A204.1 (cell line): ENCODE measurements around the gene CEP55.
A peak's percentile ranks its signal among the peaks of the same experiment; 100 is the strongest.

Experiments
- FAIRE-seq: peaks from 2 replicates; lab custom pipeline; 2012; peaks lifted over from hg19 to GRCh38; lab: Jason Lieb, UNC

CEP55 gene

GRCh38 chr10:93469454-93469853 lies 27.0 kb upstream of the CEP55 start:
- FAIRE-seq = no peak

- no peak for FAIRE-seq
Measured at GRCh38 chr10:93471110-93471651, 25.2 kb upstream of the CEP55 start.

GRCh38 chr10:93473161-93473560 lies 23.3 kb upstream of the CEP55 start:
- no peak for FAIRE-seq

- no peak for FAIRE-seq
Measured at GRCh38 chr10:93473804-93474472, 22.5 kb upstream of the CEP55 start.

GRCh38 chr10:93475227-93475626 lies 21.2 kb upstream of the CEP55 start:
- FAIRE-seq = no peak

GRCh38 chr10:93475871-93476270 lies 20.5 kb upstream of the CEP55 start:
- FAIRE-seq = no peak

GRCh38 chr10:93476756-93477155 lies 19.7 kb upstream of the CEP55 start:
- FAIRE-seq = no peak

- no peak for FAIRE-seq
Measured at GRCh38 chr10:93478873-93479272, 17.5 kb upstream of the CEP55 start.

GRCh38 chr10:93481637-93482144 lies 14.7 kb upstream of the CEP55 start:
- FAIRE-seq = no peak

GRCh38 chr10:93482145-93482834 lies 14.1 kb upstream of the CEP55 start, which contains the start of gene MYOF:
Gene MYOF, minus strand, starts transcription at chr10:93482334. Its CDS starts 140 bp downstream, at chr10:93482194.
- FAIRE-seq = peak; percentile 91

- no peak for FAIRE-seq
Measured at GRCh38 chr10:93485690-93486089, 10.7 kb upstream of the CEP55 start.

- FAIRE-seq = no peak
Measured at GRCh38 chr10:93488956-93489528, 7.4 kb upstream of the CEP55 start.

- no peak for FAIRE-seq
Measured at GRCh38 chr10:93491602-93492121, 4.8 kb upstream of the CEP55 start.

- FAIRE-seq = no peak
Measured at GRCh38 chr10:93493162-93493561, 3.2 kb upstream of the CEP55 start.

- FAIRE-seq = no peak
Measured at GRCh38 chr10:93494494-93494893, 1.9 kb upstream of the CEP55 start.

- FAIRE-seq = no peak
Measured at GRCh38 chr10:93495654-93496321, 624 bp upstream of the CEP55 start.

GRCh38 chr10:93498166-93498565 lies 1.8 kb downstream of the CEP55 start:
- FAIRE-seq = no peak

GRCh38 chr10:93501650-93502049 lies 5.2 kb downstream of the CEP55 start:
- no peak for FAIRE-seq

- no peak for FAIRE-seq
Measured at GRCh38 chr10:93503075-93503474, 6.7 kb downstream of the CEP55 start.

- no peak for FAIRE-seq
Measured at GRCh38 chr10:93505075-93505474, 8.7 kb downstream of the CEP55 start.

- FAIRE-seq = no peak
Measured at GRCh38 chr10:93509816-93510215, 13.4 kb downstream of the CEP55 start.

- FAIRE-seq = no peak
Measured at GRCh38 chr10:93512565-93512964, 16.2 kb downstream of the CEP55 start.
